GM12878 (cell line): ENCODE measurements around the gene SLC43A3. TPM values are rescaled to one million over a fixed set of nuclear protein-coding genes. Genes with fewer than 3 reads are reported as not detected.

Experiments used
- ATAC-seq: fragments of 200-7000 bp; cut with Tn5 transposase; 3 replicates; pipeline ENCODE4 v1.9.1; 2020; ENCODE audit warnings: mild to moderate bottlenecking, moderate library complexity
- BruUV-seq: library from RNA; stranded (reverse); fragments of 400-500 nt; replicated peaks from 2 replicates; lab custom pipeline; 2021; lab: Mats Ljungman, UMichigan
- CTCF ChIA-PET: fragments of 300-600 bp; sonication (Branson Sonifier 250); formaldehyde crosslinking; extraction: SDS; loops from one replicate; lab custom pipeline; 2021; ENCODE audit warnings: inconsistent platforms; lab: Yijun Ruan, JAX
- POLR2A ChIA-PET: fragments of 350-600 bp; formaldehyde crosslinking; extraction: SDS; loops from one replicate; lab custom pipeline; 2021; ENCODE audit warnings: inconsistent platforms; lab: Charles Lee
- RAD21 ChIA-PET: fragments of 300-600 bp; sonication (Branson Sonifier 250); formaldehyde crosslinking; loops from one replicate; lab custom pipeline; 2023; ENCODE audit warnings: antibody characterized with exemption; ENCODE audit not compliant: unreplicated experiment; lab: Charles Lee
- SMC1A ChIA-PET: fragments of 300-600 bp; sonication (Branson Sonifier 250); formaldehyde crosslinking; loops from one replicate; lab custom pipeline; 2023; ENCODE audit not compliant: unreplicated experiment, uncharacterized antibody; lab: Charles Lee
- DNase-seq: peaks from one replicate; pipeline ENCODE4 v3.0.0-alpha.2; 2011; ENCODE audit warnings: low read depth, low spot score
- FAIRE-seq: peaks from 3 replicates; lab custom pipeline; 2011; peaks lifted over from hg19 to GRCh38; lab: Jason Lieb, UNC
- H2AFZ ChIP-seq: 2 replicates; pipeline ENCODE4 v1.6.0; 2011; ENCODE audit warnings: low read depth, low read length, control low read depth; ENCODE audit not compliant: control insufficient read depth
- H3K27ac ChIP-seq: 2 replicates; pipeline ENCODE4 v1.5.1; 2011; ENCODE audit warnings: control low read depth; ENCODE audit not compliant: control insufficient read depth, insufficient read depth
- H3K27me3 ChIP-seq, 2 experiments: replicated peaks in 1 of 2; 2 replicates each; pipeline versions ENCODE4 v1.6.0 to v1.6.1; 2011; ENCODE audit warnings: low read length in 1 of 2; ENCODE audit not compliant: control insufficient read depth in 2 of 2, insufficient read depth in 2 of 2
- H3K36me3 ChIP-seq, 2 experiments: 2 replicates each; pipeline ENCODE4 v1.5.1; 2011; ENCODE audit warnings: low read length in 1 of 2; ENCODE audit not compliant: control insufficient read depth in 2 of 2, insufficient read depth in 2 of 2
- H3K4me1 ChIP-seq: 2 replicates; pipeline ENCODE4 v1.6.1; 2011; ENCODE audit warnings: mild to moderate bottlenecking, low read length, moderate library complexity, mixed read lengths; ENCODE audit not compliant: control insufficient read depth, insufficient read depth
- H3K4me2 ChIP-seq: 2 replicates; pipeline ENCODE4 v1.6.0; 2011; ENCODE audit warnings: control low read depth; ENCODE audit not compliant: control insufficient read depth, insufficient read depth
- H3K4me3 ChIP-seq: fragments of 200-600 bp; sonication (generic); 2 replicates; pipeline ENCODE4 v1.5.1; 2016
- H3K79me2 ChIP-seq: 2 replicates; pipeline ENCODE4 v1.6.0; 2011; ENCODE audit warnings: low read length; ENCODE audit not compliant: control insufficient read depth, insufficient read depth
- H3K9ac ChIP-seq: 2 replicates; pipeline ENCODE4 v1.8.0; 2011; ENCODE audit warnings: low read length, control low read depth, mixed read lengths; ENCODE audit not compliant: control insufficient read depth, insufficient read depth
- H3K9me3 ChIP-seq: replicated peaks from 3 replicates; pipeline ENCODE4 v1.5.1; 2011; ENCODE audit warnings: mild to moderate bottlenecking, low read length; ENCODE audit not compliant: control insufficient read depth, insufficient read depth
- H4K20me1 ChIP-seq: 2 replicates; pipeline ENCODE4 v1.6.0; 2011; ENCODE audit not compliant: control insufficient read depth, insufficient read depth
- ATF2 ChIP-seq: IDR thresholded peaks from 2 replicates; pipeline ENCODE4 v1.6.1; 2012; ENCODE audit warnings: low read length, inconsistent platforms
- BCL3 ChIP-seq: IDR thresholded peaks from 2 replicates; pipeline ENCODE4 v1.6.1; 2011; ENCODE audit warnings: borderline replicate concordance, low read depth, mild to moderate bottlenecking, moderate library complexity, low read length; ENCODE audit not compliant: insufficient read depth, poor library complexity, severe bottlenecking
- CBFB ChIP-seq: IDR thresholded peaks from 2 replicates; pipeline ENCODE4 v1.6.1; 2016; ENCODE audit warnings: antibody characterized with exemption, low read depth
- CEBPB ChIP-seq, 2 experiments: fragments of 150-350 bp in 1 of 2; IDR thresholded peaks; 2 replicates each; pipeline ENCODE4 v1.6.1; 2012 to 2014; ENCODE audit warnings: low read depth in 2 of 2, low read length in 2 of 2, borderline replicate concordance in 1 of 2, inconsistent platforms in 1 of 2
- CHD2 ChIP-seq: IDR thresholded peaks from 2 replicates; pipeline ENCODE4 v1.6.1; 2011; ENCODE audit warnings: low read depth, low read length, improper control_type of control experiment, borderline replicate concordance
- CTCF ChIP-seq, 3 experiments: IDR thresholded peaks in 2 of 3; conservative IDR thresholded peaks in 1 of 3; 2 replicates each; pipeline ENCODE4 v1.5.1; 2011; ENCODE audit warnings: low read depth in 3 of 3, low read length in 3 of 3, mild to moderate bottlenecking in 3 of 3, control low read depth in 2 of 3, moderate library complexity in 2 of 3, inconsistent platforms in 1 of 3, mixed read lengths in 1 of 3; ENCODE audit not compliant: control insufficient read depth in 2 of 3, insufficient read depth in 1 of 3; ENCODE audit errors: extremely low read depth in 1 of 3
- ESRRA ChIP-seq: IDR thresholded peaks from 2 replicates; pipeline ENCODE4 v1.6.1; 2012; ENCODE audit warnings: mild to moderate bottlenecking, low read length, improper control_type of control experiment
- HDAC6 ChIP-seq: fragments of 200-600 bp; sonication (generic); IDR thresholded peaks from one replicate; pipeline ENCODE4 v1.8.0; 2017; ENCODE audit warnings: antibody characterized with exemption; ENCODE audit not compliant: unreplicated experiment
- IKZF1 ChIP-seq: fragments of 450-650 bp; conservative IDR thresholded peaks from 2 replicates; pipeline ENCODE4 v1.6.1; 2017; ENCODE audit warnings: antibody characterized with exemption, mild to moderate bottlenecking
- IKZF2 ChIP-seq, 2 experiments: fragments of 450-650 bp; IDR thresholded peaks; 2 replicates each; pipeline ENCODE4 v1.6.1; 2017; ENCODE audit warnings: mild to moderate bottlenecking in 2 of 2, moderate library complexity in 2 of 2
- JUND ChIP-seq: IDR thresholded peaks from 2 replicates; pipeline ENCODE4 v1.6.1; 2012; ENCODE audit warnings: low read depth, mild to moderate bottlenecking, low read length, improper control_type of control experiment, moderate library complexity
- KLF5 ChIP-seq: fragments of 450-650 bp; IDR thresholded peaks from 2 replicates; pipeline ENCODE4 v1.6.1; 2014; ENCODE audit warnings: mild to moderate bottlenecking; ENCODE audit not compliant: partially characterized antibody
- RBBP5 ChIP-seq: fragments of 200-600 bp; sonication (generic); conservative IDR thresholded peaks from 2 replicates; pipeline ENCODE4 v1.6.1; 2016
- SMC3 ChIP-seq: IDR thresholded peaks from 2 replicates; pipeline ENCODE4 v1.6.1; 2011; ENCODE audit warnings: low read length, improper control_type of control experiment, borderline replicate concordance
- TCF12 ChIP-seq: IDR thresholded peaks from 2 replicates; pipeline ENCODE4 v1.6.1; 2011; ENCODE audit warnings: low read depth, mild to moderate bottlenecking, low read length
- TCF7 ChIP-seq: IDR thresholded peaks from 2 replicates; pipeline ENCODE4 v1.6.1; 2014; ENCODE audit warnings: antibody characterized with exemption, borderline replicate concordance
- WRNIP1 ChIP-seq: IDR thresholded peaks from 2 replicates; pipeline ENCODE4 v1.6.1; 2011; ENCODE audit warnings: low read depth, low read length, improper control_type of control experiment, borderline replicate concordance
- YBX1 ChIP-seq: fragments of 450-650 bp; IDR thresholded peaks from 2 replicates; pipeline ENCODE4 v1.6.1; 2016; ENCODE audit warnings: antibody characterized with exemption
- YY1 ChIP-seq: IDR thresholded peaks from 2 replicates; pipeline ENCODE4 v1.6.1; 2011; ENCODE audit warnings: low read depth, mild to moderate bottlenecking, low read length
- WGBS: methylation state at CpG from one replicate; pipeline ENCODE4 v1.1.6; 2016; ENCODE audit warnings: low lambda C conversion rate; ENCODE audit not compliant: insufficient replicate concordance, insufficient coverage; ENCODE audit errors: missing lambda C conversion rate; 5-methylcytosine and 5-hydroxymethylcytosine counted together
- in situ Hi-C: fragments of 300-500 bp; cut with MboI; formaldehyde crosslinking; loops from 9 replicates; pipeline ENCODE4 v1.14.3; 2018; ENCODE audit warnings: mixed read lengths
- intact Hi-C: fragments of 100-400 bp; cut with micrococcal nuclease; formaldehyde crosslinking; loops from one replicate; pipeline ENCODE4 v1.14.2; 2022; ENCODE audit not compliant: unreplicated experiment
- polyA plus RNA-seq, 11 experiments: library from polyadenylated mRNA; depleted of rRNA in 4 of 11; unstranded in 6 of 11; stranded (reverse) in 5 of 11; fragments of >200 nt; fragmentation: Nextera tagmentation in 4 of 11; fragmentation: Illumina TruSeq in 1 of 11; extraction: Ambion mirVana in 4 of 11; extraction: Trizol in 1 of 11; gene quantifications; 1 replicate in 1 of 11; 2 replicates in 10 of 11; pipeline versions ENCODE4 v1.2.1 to v1.2.3, GENCODE V29; 2011 to 2016; ENCODE audit warnings: inconsistent platforms in 2 of 11, missing spikeins in 2 of 11, low read depth in 1 of 11
- total RNA-seq, 4 experiments: library from RNA; depleted of rRNA in 3 of 4; stranded (reverse); fragments of >200 nt in 3 of 4; fragmentation: Illumina TruSeq in 1 of 4; extraction: Trizol in 1 of 4; gene quantifications; 2 replicates each; pipeline versions ENCODE4 v1.2.1 to v1.2.3, GENCODE V29; 2013 to 2021

SLC43A3 gene
- total and polyA plus RNA-seq, 10 of the 15 experiments (the other 5 are each of a cell fraction or from before 2014, with no cell fraction given): 37.5 to 237 (median 132) TPM

- no peak for TF ChIP-seq ATF2
Measured at GRCh38 chr11:57438345-57439285, 11.7 kb upstream of the SLC43A3 start (continued).

- Histone ChIP-seq H2AFZ (no peak overlapping the region), H3K27me3 (no peaks in the 10 kb centered on the region), H3K4me2 (no peak overlapping the region), H3K9ac (no peak overlapping the region), H3K4me3 (no peak overlapping the region), H3K36me3 (no peaks in the 10 kb centered on the region), H3K9me3 (no peaks in the 10 kb centered on the region), H3K4me1 (peaks cover 6% of the 10 kb centered on the region), H3K79me2 (no peaks in the 10 kb centered on the region), H3K27ac (no peak overlapping the region), H4K20me1 (no peaks in the 10 kb centered on the region)
- ATAC-seq (no peak), DNase-seq (no peak), FAIRE-seq (no peak)
- SMC1A ChIA-PET: no interaction called here
- intact Hi-C loops (no loop called here), in situ Hi-C loops (no loop called here)
- POLR2A ChIA-PET: no interaction called here
- BruUV-seq: no TSS peak
- CTCF ChIA-PET: interaction anchor here (0.8 to 6.4 kb wide), 4 partner anchors 21 to 132 kb away, joined by 3 to 40 read pairs (median 3); no protein-coding TSS in a partner anchor
- WGBS: 37% methylated on average over 7 of the region's 7 CpGs
- RAD21 ChIA-PET: no interaction called here
- TF ChIP-seq KLF5: no peak
- TF ChIP-seq JUND: no peak
- no peak for TF ChIP-seq RBBP5
- no peak for TF ChIP-seq YY1
- no peak for TF ChIP-seq WRNIP1
- no peak for TF ChIP-seq TCF7
- TF ChIP-seq CEBPB (IDR thresholded peaks at IDR 0.05; ENCODE audit: borderline replicate concordance in 1 of 2, low read depth in 2 of 2, low read length in 2 of 2): no peak
- TF ChIP-seq IKZF2 (IDR thresholded peaks at IDR 0.05): no peak
- TF ChIP-seq HDAC6: no peak
- no peak for TF ChIP-seq ESRRA
- no peak for TF ChIP-seq IKZF1
- TF ChIP-seq YBX1: no peak
- no peak for TF ChIP-seq SMC3
- TF ChIP-seq CBFB: no peak
- TF ChIP-seq CHD2: no peak
- TF ChIP-seq CTCF (IDR thresholded peaks at IDR 0.05 in 2 of 3, conservative IDR thresholded peaks at IDR 0.05 in 1 of 3; ENCODE audit: control insufficient read depth in 2 of 3, extremely low read depth in 1 of 3, insufficient read depth in 1 of 3, low read depth in 3 of 3, low read length in 3 of 3): no peak
- TF ChIP-seq BCL3: no peak
- no peak for TF ChIP-seq TCF12
Measured at GRCh38 chr11:57436031-57436430, 9.1 kb upstream of the SLC43A3 start.
